Middle frontal gyrus (tissue), 1 donor: Measurements from ENCODE around the gene RIOK2.
"Not testable (repeated sequence)": the region's sequence is repeated elsewhere in the genome, so short reads cannot be mapped to it uniquely, and the experiment has no call there.

ENCODE experiments used
- DNase-seq: peaks from one replicate; pipeline ENCODE4 v3.0.0-alpha.2; 2015; ENCODE audit warnings: low spot score; ENCODE audit errors: extremely low spot score

The RIOK2 gene

DNA sequence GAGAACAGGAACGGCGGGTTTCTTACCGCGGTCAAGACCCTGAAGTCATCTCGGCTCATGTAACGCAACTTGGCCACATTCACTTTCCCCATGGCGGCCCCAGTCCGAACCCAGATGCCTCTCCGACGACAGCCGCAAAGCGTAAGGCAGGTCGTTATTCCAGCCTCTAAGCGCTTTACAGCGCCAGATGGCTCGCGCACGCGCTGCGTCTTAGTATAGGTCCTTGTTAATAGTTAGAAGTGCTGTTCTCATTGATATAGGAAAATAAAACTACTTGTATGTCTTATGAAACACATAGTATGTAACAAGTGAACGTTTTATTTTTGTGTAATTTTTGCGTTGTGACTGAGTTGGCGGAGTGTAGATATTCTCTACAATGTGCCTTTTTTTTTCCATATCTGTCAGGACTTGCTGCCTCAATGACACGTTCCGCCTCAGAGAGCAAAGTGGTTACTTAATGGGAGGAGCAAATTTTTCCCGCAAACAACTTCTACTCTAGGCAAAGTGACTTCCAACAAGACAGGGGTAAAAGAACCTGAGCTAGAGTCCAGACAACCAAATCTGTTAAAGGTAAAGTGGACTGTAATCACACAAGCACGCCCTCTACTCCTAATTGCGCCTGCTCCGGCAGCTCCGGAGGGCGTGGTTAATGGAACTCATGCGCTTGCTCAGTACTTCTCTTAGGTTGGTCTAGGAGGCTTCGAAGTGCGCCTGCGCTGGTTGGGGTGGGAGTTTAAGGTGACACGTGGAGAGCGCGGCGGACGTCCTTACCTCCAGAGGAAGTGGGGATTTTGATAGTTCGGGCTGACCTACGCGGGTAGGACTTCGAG, at the start of gene RIOK2:
Gene RIOK2 (minus strand): TSS at position 148 of the 830 bp plus-strand sequence. CDS start 56 bp downstream, at position 92.
- DNase-seq = peak; percentile 87

DNA sequence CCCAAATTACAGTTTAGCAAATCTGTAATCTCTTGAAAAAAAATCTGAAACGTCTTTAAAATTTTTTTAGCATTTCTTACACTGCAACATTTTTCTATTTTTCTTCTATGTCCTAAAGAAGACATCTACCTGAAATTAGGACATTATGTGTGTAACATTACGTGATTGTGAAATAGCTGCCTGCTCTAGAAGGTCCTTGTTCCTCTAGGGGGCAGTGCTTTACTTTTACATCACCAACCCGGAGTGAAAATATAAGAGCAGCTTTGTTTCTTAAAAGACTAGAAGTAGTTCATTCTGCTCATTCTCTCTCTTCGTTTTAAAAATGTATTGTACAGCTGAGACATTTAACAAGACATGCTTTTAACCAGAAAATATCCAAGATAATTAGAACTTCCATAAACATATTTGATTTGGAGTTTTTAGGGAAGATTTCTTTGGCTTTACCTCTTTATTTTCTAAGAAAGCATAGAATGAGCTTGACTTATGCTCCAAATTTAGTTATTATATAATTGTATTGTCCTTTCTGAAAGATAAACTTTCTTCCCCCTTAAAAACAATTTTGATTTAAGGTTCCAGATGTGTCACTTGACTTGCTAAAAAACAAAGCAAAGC, 48.1 kb upstream of the RIOK2 start:
- peak; percentile 42 for DNase-seq

DNA sequence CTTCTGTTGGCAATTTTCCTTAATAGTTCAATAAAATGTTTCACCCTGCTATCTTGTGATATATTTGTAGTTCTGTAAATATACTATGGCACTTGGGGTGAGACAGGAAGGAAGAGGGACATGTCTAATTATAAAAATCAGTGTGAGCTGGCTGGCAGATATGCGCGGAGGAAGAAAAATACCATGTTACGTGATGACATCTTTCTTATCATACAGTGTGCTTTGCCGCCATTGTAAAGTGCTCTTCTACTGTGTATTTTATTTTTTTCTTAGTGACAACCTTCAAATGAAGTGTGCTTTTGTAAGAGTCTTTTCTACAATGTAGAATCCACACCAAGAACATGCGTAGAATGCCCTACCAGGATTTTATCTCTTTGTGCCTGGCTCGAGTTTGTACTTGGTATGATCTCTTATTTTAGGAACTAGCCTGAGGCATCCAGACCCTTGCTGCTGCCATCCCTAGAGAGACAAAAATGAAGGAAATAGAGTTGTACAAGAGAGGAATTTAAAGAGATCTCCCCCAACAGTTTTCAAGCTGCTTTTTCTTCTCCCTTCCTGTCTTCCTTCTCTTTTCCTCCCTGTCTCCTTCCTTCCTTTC, 46.7 kb upstream of the RIOK2 start:
- no peak for DNase-seq

DNA sequence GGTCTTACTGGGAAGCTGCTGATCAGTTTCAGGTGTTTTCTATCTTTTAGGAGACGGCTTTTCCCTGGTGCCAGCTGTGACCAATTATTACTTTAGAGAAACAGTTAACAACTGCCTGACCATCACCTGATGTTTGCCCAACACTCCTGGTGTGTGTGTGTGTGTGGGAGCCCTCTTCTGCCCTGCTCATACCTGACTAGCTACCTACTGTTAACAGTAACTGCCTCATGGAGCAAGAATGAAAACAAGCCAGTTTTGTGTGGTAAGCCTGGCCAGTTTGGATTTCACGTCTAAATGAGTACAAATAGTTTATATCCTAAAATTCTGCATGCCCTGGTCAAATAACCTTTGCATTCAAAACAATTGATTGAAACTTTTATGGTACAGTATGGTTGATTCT, 46.1 kb upstream of the RIOK2 start:
- no peak for DNase-seq

DNA sequence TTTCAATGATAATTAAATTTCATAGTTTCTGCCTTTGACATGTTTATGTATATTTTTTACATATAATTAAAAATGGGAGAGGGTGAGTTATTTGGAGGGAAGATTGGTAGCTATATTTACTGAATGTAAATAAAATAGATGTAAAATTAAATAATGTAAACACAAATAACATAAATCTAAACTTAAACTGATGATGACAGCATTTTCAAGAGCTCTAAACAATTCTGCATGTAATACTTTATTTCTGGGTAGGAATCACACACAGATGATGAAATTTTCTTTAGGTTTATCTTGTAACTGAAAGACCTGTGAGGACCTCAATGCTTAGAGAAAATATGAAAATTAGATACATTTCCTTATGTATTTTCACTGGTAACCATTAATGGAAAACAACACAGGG, 42.2 kb upstream of the RIOK2 start:
- no peak for DNase-seq

DNA sequence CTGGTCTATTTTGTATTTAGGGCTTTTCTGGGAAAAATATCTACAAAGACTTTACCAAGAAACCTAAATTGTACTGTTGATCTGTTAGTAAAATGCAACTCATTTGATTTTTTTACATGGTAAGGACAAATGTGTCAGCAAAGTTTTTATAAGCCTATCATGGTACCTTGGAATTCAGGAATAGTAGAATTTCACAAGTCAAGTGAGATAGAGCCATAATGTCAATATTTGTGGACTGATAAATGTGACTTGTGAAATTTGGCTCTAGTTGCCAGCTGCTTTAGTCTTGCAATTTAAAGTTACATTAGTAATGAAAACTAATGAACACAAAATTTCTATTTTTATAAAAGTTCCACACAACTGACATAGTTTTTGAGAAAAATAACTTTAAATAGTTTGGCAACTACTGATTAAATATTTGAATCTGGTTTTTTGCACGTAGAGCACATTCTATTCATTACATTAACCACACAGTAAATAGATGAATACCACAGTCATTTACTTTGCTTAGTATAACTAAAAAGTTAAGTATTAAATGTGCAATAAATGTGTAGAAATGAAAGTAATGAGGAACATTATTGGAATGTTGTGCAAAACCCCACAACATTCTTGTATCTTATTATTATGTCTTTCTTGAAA, 41.2 kb upstream of the RIOK2 start:
- no peak for DNase-seq

DNA sequence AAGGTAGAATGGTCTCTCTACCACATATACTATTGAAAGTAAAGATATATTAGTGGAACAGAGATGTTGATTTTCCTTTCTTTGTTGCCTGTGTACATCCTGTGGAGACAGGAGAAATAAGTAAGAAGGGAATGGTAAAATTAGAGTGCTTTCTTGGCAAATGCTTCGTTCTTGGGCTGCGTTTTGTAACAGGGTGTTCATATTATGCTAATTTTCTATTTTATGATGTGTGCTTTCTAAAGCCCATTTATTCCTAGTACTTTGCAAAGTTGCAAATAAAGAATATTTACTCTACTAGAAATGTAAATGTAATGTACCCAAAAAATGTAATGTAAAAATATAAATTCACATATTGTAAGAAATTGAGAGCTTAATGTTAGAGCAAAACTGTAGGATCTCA, 40.5 kb upstream of the RIOK2 start:
- DNase-seq = no peak

DNA sequence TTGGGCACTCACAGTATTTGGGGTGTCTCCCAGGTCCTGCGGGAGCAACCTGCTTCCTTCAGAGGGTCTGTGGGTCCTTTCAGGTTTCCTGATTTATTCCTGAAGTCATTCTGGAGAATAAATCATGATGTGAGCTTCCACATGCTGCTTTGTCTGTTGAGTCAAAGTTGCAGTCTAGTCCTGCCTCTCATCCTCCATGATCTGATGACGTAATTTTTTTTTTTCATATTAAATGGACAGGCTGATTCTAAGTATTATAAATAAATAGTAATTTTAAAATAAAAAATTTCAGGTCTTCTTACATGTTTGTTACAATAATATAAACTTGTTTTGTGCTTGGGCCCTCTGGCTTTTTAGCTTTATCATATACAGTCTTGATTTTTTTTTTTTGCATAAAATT, 26.3 kb upstream of the RIOK2 start:
- no peak for DNase-seq

DNA sequence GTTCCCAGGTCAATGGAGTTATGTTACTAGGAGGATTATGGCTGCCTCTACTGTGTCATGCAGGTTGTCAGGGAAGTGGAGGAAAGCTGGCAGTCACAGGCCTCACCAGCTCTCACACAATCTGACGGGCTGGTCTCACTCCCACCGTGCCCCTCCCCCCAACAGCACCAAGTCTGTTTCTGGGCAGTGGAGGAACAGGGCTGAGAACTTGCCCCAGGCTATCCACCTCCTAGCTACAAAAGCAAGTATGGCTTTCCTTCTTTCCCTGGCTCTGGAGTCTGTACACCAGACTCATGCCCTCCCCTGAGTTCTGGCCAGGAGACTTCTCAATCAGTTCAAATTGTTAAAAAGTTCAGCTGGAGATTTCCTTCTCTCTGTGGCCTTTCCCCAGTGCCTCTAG, 25.7 kb upstream of the RIOK2 start:
- DNase-seq = no peak

DNA sequence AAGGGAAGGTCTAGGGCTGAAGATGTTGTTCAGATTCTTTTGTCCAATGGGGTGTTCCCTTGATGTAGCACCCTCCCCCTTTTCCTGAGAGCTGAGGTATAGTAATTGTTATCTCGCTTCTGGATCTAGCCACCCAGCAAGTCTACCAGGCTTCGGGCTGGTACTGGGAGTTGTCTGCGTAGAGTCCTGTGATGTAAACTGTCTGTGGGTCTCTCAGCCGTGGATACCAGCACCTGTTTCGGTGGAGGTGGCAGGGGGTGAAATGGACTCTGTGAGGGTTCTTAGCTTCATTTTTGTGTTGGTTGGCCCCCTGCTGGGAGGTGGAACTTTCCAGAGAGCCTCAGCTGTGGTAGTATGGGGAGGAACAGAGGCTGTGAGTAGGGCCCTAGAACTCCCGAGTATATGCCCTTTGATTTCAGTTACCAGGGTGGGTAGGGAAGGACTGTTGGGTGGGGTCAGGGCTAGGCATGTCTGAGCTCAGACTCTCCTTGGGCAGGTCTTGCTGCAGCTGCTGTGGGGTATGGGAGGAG, 25.2 kb upstream of the RIOK2 start:
- no peak for DNase-seq

DNA sequence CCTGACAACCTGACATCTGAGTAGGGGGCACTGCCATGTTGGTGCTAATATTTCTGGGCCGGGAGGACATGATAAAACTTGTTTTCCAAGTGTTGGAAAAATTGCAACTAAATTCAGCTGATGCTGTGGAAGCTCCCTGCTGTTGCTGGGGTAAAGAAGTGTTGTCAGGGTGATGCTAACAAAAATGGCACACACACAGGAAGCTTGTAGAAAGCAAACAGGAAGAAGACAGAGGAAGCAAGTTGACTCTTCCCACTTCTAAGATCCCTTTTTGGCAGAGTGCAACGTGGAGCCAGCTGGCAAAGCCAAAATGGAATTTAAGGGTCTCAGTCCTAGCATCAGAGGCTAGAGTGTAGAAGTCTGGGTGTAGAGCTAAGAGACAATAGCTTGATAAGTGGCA, 11.3 kb upstream of the RIOK2 start:
- no peak for DNase-seq

DNA sequence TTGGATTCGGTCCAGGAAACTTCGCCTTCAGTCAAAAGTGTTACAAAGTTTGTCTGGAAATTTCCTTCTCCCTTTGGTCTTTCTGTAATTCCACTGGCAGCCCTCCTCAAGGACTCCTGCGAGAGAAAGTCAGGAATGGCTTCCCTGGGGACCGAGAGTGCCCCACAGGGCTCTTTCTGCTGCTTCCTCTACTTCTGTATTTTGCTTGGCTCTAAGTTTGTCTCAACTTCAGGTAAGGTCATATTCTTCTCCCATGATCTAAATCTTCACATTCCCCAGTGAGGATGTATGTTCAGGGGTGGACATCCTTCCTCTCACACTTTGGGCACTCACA, 10.3 kb upstream of the RIOK2 start:
- DNase-seq = no peak

DNA sequence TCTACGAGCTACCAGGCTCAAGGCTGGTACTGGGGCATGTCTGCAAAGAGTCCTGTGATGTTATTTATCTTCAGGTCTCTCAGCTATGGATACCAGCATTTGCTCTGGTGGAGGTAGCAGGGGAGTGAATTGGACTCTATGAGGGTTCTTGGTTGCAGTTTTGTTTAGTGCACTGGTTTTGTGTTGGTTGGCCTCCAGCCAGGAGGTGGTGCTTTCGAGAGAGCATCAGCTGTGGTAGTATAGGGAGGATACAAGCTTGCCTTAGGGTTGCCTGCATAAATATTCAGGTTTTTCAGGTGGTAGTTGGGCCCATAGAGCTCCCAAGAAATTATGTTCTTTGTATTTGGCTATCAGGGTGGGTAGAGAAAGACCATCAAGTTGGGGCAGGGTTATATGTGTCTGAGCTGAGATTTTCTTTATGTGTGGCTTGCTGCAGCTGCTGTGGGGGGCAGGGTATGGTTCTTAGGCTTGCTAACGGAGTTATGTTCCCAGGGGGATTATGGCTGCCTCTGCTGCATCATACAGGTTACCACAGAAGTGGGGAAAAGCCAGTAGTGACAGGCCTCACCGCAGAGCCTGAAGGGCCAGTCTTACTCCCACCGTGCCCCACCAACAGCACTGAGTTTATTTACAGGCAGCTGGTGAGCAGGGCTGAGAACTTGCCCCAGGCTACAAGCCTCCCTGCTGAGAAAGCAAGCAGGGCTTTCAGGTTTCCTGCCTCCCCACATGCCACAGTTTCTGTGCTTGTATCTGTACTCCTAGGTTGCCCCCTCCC, 9.7 kb upstream of the RIOK2 start:
- DNase-seq = no peak

DNA sequence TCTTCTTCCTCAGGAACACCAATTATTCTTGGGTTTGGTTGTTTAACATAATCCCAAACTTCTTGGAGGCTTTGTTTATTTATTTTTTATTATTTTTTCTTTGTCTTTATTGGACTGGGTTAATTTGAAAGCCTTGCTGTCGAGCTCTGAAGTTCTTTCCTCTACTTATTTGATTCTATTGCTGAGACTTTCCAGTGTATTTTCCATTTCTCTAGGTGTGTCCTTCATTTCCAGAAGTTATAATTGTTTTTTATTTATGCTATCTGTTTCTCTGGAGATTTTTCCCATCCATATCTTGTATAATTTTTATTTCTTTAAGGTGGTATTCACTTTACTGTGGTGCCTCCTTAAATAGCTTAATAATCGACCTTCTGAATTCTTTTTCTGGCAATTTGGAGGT, 8.8 kb upstream of the RIOK2 start:
- DNase-seq = no peak

DNA sequence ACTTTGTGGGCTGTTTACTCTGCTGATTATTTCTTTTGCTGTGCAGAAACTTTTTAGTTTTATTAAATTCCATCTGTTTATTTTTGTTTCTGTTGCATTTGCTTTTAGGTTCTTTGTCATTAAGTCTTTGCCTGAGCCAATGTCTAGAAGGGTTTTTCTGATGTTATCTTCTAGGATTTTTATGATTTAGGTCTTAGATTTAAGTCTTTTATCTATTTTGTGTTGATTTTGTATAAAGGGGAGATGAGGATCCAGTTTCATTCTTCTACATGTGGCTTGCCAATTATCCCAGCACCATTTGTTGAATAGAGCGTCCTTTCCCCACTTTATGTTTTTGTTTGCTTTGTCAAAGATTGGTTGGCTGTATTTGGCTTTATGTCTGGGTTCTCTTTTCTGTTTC, 6.5 kb upstream of the RIOK2 start:
- not testable (repeated sequence) for DNase-seq

DNA sequence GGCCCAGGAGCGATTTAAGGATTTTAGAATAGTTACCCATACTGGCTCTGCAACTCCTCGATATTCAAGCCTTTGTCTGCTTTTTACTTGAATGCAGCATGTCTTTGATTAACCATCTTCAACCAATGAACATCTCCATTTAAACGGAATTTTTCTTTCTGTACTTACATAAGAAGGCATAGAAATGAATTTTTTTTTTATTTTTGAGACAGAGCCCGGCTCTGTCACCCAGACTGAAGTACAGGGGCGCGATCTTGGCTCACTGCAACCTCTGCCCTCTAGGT, 825 bp upstream of the RIOK2 start:
- DNase-seq = no peak

DNA sequence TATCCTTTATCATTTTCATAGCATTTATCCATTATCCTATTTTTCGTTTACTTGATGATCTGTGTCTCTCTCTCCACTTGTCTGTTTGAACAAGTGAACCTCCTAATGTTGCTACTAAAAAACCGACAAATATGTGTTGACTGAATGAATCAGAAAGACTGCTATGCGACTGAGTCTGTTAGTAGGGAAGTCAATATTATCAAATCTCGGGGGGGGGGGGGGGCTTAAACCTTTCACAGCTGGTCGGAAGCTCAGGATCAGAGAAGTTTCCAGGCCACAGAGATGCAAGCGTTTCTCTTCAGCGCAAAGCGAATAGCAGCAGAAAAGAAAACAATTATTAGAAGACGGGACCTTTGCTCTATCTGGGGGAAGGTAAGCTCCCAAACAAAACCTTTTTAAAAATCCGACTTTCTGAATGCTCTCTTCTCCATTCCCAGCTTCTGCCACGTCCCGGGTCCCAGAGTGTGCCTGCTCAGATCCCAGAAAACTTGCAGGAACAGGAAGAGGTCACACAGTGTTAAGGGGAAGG, 412 bp downstream of the RIOK2 start:
- DNase-seq = no peak

DNA sequence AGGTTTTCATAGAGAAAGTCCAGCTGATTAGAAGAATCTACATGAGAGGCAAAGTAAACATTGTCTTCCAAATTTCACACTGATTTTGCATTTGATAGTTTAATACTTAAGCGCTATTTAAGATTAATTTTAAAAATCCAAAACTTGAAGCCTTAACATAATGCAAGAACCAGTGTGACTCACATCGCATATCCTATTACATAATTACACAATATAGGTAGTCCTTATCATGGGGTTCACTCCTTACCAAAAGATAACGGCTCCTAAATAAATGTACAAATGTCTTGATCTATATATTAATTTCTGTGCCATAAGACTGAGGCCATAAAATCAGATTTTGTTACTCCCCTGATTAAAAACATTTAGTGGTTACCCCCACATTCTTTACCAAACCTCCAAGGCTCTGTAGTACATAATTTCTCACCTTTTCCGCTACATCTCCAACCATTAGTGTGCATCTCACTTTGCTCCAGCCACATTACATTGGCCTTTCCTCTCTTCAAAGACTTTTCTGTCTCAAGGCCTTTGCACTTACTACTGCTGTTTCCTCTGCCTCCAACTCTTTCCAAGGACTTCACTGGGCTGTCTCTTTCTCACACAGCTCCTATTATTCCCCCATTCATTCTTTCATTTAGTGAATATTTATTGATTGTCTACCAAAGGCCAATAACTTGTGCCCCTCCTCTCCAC, 1.0 kb downstream of the RIOK2 start:
- DNase-seq = no peak

DNA sequence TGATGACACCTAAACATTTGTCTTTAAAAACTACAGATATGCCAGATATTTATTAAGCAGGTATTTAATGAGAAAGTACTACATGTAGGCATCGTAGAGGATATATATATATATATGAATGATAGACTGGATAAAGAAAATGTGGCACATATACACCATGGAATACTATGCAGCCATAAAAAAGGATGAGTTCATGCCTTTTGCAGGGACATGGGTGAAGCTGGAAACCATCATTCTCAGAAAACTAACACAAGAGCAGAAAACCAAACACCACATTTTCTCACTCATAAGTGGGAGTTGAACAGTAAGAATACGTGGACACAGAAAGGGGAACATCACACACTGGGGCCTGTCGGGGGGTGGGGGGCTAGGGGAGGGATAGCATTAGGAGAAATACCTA, 3.6 kb downstream of the RIOK2 start:
- not testable (repeated sequence) for DNase-seq

DNA sequence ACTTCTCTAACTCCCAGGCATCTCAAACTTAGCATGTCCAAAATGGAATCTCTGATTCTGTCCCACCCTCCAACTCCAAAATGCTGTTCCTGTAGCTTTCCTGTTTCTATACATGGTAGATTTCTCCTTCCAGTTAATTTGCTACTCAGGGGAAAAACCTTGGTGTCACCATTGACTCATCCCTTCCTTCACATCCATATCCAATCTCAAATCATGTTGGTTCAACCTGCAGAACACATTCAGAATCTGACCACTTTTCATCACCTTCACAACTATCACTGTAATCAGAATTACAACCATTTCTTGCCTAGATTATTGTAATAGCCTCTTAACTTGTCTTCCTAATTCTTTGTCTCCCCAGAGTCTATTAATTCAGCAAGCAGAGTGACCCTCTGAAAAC, 10.8 kb downstream of the RIOK2 start:
- no peak for DNase-seq

DNA sequence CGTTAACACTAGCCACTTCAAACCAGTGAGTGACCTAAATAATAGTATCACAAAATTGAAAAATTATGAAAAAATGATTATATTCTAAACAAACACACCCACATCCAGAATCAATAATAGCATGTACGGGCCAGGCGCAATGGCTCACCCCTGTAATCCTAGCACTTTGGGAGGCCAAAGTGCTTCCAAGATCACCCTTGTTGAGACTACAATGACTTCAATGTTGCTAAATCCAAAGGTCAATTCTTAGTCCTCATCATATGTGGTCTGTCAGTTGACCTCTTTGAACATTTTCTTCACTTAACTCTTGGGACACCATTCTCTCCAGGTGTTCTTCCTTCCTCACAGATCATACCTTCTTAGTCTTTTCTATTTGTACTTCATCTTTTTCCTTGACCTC, 11.3 kb downstream of the RIOK2 start:
- DNase-seq = no peak
